DMS53 treated with DMSO at 0.1 percent for 48 hours (cell line): ENCODE data around the gene AP2A2.

ENCODE experiments used
- DNase-seq: peaks from one replicate; lab custom pipeline; 2025; ENCODE audit not compliant: unreplicated experiment; lab: John Stamatoyannopoulos, UW

AP2A2 gene

GRCh38 chr11:1027483-1028290 lies 102.0 kb downstream of the AP2A2 start:
- no peak for DNase-seq

GRCh38 chr11:1028291-1028540 lies 102.5 kb downstream of the AP2A2 start:
- no peak for DNase-seq

GRCh38 chr11:1028616-1029015 lies 102.9 kb downstream of the AP2A2 start:
- no peak for DNase-seq

GRCh38 chr11:1029051-1029450 lies 103.4 kb downstream of the AP2A2 start:
- no peak for DNase-seq

GRCh38 chr11:1029654-1030053 lies 104.0 kb downstream of the AP2A2 start:
- DNase-seq: no peak

- no peak for DNase-seq
Observed at GRCh38 chr11:1030086-1030485, 104.4 kb downstream of the AP2A2 start.

- DNase-seq: no peak
Observed at GRCh38 chr11:1030556-1030955, 104.9 kb downstream of the AP2A2 start.

- no peak for DNase-seq
Observed at GRCh38 chr11:1031121-1031899, 105.6 kb downstream of the AP2A2 start.

- DNase-seq: no peak
Observed at GRCh38 chr11:1032310-1032891, 106.7 kb downstream of the AP2A2 start.

- no peak for DNase-seq
Observed at GRCh38 chr11:1033016-1033798, 107.5 kb downstream of the AP2A2 start.

- DNase-seq: no peak
Observed at GRCh38 chr11:1034001-1034400, 108.3 kb downstream of the AP2A2 start.

GRCh38 chr11:1034456-1035295 lies 109.0 kb downstream of the AP2A2 start:
- DNase-seq: no peak

GRCh38 chr11:1035577-1036283 lies 110.1 kb downstream of the AP2A2 start:
- no peak for DNase-seq

GRCh38 chr11:1036303-1036923 lies 110.7 kb downstream of the AP2A2 start, which contains the start of gene MUC6:
Gene MUC6 (minus strand): TSS chr11:1036718. CDS start chr11:1036655, 63 bp downstream.
- DNase-seq: no peak

- DNase-seq: no peak
Observed at GRCh38 chr11:1036931-1037330, 111.3 kb downstream of the AP2A2 start.

- no peak for DNase-seq
Observed at GRCh38 chr11:1037506-1038055, 111.9 kb downstream of the AP2A2 start.

GRCh38 chr11:1038361-1038760 lies 112.7 kb downstream of the AP2A2 start:
- DNase-seq: no peak

GRCh38 chr11:1038921-1039320 lies 113.3 kb downstream of the AP2A2 start:
- no peak for DNase-seq
